Activated T-helper 1 cell treated with anti-CD3 and anti-CD28 coated beads, Interleukin-12 subunit alpha, Interleukin-12 subunit beta, Interleukin-2, Interleukin-4 antibody, amounts not matched to agents 30 ng/mL and 10 ng/mL and 1 ng/mL, durations not matched to agents 14 hours and 24 hours and 36 hours (primary cell): ENCODE measurements around the gene LEAP2. TPM values are rescaled to one million over a fixed set of nuclear protein-coding genes. Genes with fewer than 3 reads are reported as not detected.
"Not testable (repeated sequence)": the region's sequence is repeated elsewhere in the genome, so short reads cannot be mapped to it uniquely, and the experiment has no call there.

Experiments used
- DNase-seq: peaks from one replicate; pipeline ENCODE4 v3.0.0; 2021; ENCODE audit warnings: low spot score
- H3K27ac Mint-ChIP-seq: one replicate; pipeline ENCODE4 v1.8.0; 2021; ENCODE audit warnings: mild to moderate bottlenecking, mixed read lengths
- H3K27me3 Mint-ChIP-seq: one replicate; pipeline ENCODE4 v1.8.0; 2022; ENCODE audit warnings: mild to moderate bottlenecking, moderate library complexity, mixed read lengths; ENCODE audit not compliant: insufficient read depth
- H3K36me3 Mint-ChIP-seq: one replicate; pipeline ENCODE4 v1.8.0; 2021; ENCODE audit warnings: low read depth, mixed read lengths
- H3K4me1 Mint-ChIP-seq: one replicate; pipeline ENCODE4 v1.8.0; 2021; ENCODE audit warnings: low read depth, mixed read lengths
- H3K4me3 Mint-ChIP-seq: one replicate; pipeline ENCODE4 v1.8.0; 2021; ENCODE audit warnings: mild to moderate bottlenecking, moderate library complexity, mixed read lengths
- H3K9me3 Mint-ChIP-seq: one replicate; pipeline ENCODE4 v1.8.0; 2021; ENCODE audit warnings: mixed read lengths
- intact Hi-C: fragments of 100-400 bp; cut with micrococcal nuclease; formaldehyde crosslinking; loops from one replicate; pipeline ENCODE4 v1.15.1; 2024
- total RNA-seq: library from RNA; stranded (reverse); gene quantifications from 2 replicates; pipeline ENCODE4 v1.2.3, GENCODE V29; 2022

Gene LEAP2
- total RNA-seq, 1 donor from 2014 or later: 4.9 TPM

- no peak for DNase-seq
- Mint-ChIP-seq H3K9me3 (no peaks in the 10 kb centered on the region), H3K27me3 (peaks cover 6% of the 10 kb centered on the region), H3K27ac (no peak overlapping the region), H3K36me3 (no peaks in the 10 kb centered on the region), H3K4me3 (no peak overlapping the region), H3K4me1 (no peaks in the 10 kb centered on the region)
- intact Hi-C loops: no loop called here
Observed at GRCh38 chr5:132853790-132854189, 19.7 kb upstream of the LEAP2 start.

GRCh38 chr5:132854301-132854700 lies 19.2 kb upstream of the LEAP2 start:
- intact Hi-C loops: no loop called here
- no peaks in the 10 kb centered on the region for H3K36me3 Mint-ChIP-seq
- no peak overlapping the region for H3K27ac Mint-ChIP-seq
- no peak for DNase-seq
- no peak overlapping the region for H3K4me3 Mint-ChIP-seq
- H3K4me1 Mint-ChIP-seq: no peaks in the 10 kb centered on the region
- H3K9me3 Mint-ChIP-seq: no peaks in the 10 kb centered on the region
- H3K27me3 Mint-ChIP-seq: peaks cover 6% of the 10 kb centered on the region

- H3K27me3 Mint-ChIP-seq, H3K4me1 Mint-ChIP-seq, H3K9me3 Mint-ChIP-seq, H3K4me3 Mint-ChIP-seq, DNase-seq, intact Hi-C loops, H3K36me3 Mint-ChIP-seq, H3K27ac Mint-ChIP-seq: not testable (repeated sequence)
Observed at GRCh38 chr5:132854992-132855391, 18.5 kb upstream of the LEAP2 start.

- Mint-ChIP-seq H3K36me3 (no peaks in the 10 kb centered on the region), H3K4me3 (no peak overlapping the region), H3K9me3 (no peaks in the 10 kb centered on the region), H3K27ac (no peak overlapping the region), H3K27me3 (peaks cover 4% of the 10 kb centered on the region), H3K4me1 (peaks cover 6% of the 10 kb centered on the region)
- intact Hi-C loops: no loop called here
- DNase-seq: no peak
Observed at GRCh38 chr5:132856011-132856410, 17.5 kb upstream of the LEAP2 start.

GRCh38 chr5:132859889-132860437 lies 13.5 kb upstream of the LEAP2 start:
- no peak overlapping the region for H3K27ac Mint-ChIP-seq
- peaks cover 4% of the 10 kb centered on the region for H3K27me3 Mint-ChIP-seq
- no peak overlapping the region for H3K4me3 Mint-ChIP-seq
- no peak for DNase-seq
- intact Hi-C loops: no loop called here
- H3K36me3 Mint-ChIP-seq: no peaks in the 10 kb centered on the region
- H3K9me3 Mint-ChIP-seq: no peaks in the 10 kb centered on the region
- peaks cover 6% of the 10 kb centered on the region for H3K4me1 Mint-ChIP-seq

GRCh38 chr5:132860742-132861141 lies 12.7 kb upstream of the LEAP2 start:
- no peaks in the 10 kb centered on the region for H3K9me3 Mint-ChIP-seq
- peaks cover 4% of the 10 kb centered on the region for H3K27me3 Mint-ChIP-seq
- intact Hi-C loops: no loop called here
- H3K4me3 Mint-ChIP-seq: no peak overlapping the region
- peaks cover 13% of the 10 kb centered on the region for H3K4me1 Mint-ChIP-seq
- DNase-seq: no peak
- H3K27ac Mint-ChIP-seq: no peak overlapping the region
- H3K36me3 Mint-ChIP-seq: no peaks in the 10 kb centered on the region

- Mint-ChIP-seq H3K36me3 (peaks cover 21% of the 10 kb centered on the region), H3K4me1 (peaks cover 33% of the 10 kb centered on the region), H3K9me3 (no peaks in the 10 kb centered on the region), H3K4me3 (peak overlapping the region; percentile 95), H3K27ac (peak overlapping the region; percentile 99), H3K27me3 (no peaks in the 10 kb centered on the region)
- DNase-seq: no peak
- intact Hi-C loops: loop anchor here (1.0 to 5.0 kb wide), 14 partner anchors 17 to 1231 kb away; partner anchors contain the start of genes AFF4, KIF3A, P4HA2 and RAPGEF6
Observed at GRCh38 chr5:132865668-132866341, 7.7 kb upstream of the LEAP2 start.

GRCh38 chr5:132866342-132867045 lies 7.0 kb upstream of the LEAP2 start, which contains the start of the genes GDF9 and UQCRQ:
GDF9 (minus strand) TSS chr5:132866469; CDS start chr5:132864533, 1,936 bp downstream.
UQCRQ (plus strand) TSS chr5:132866642; CDS start chr5:132866882, 240 bp downstream.
- Mint-ChIP-seq H3K27ac (peak within 1 kb of the TSS; percentile 99), H3K36me3 (peaks cover 24% of the 10 kb centered on the region)
- intact Hi-C loops: loop anchor here (1.0 to 5.0 kb wide), 14 partner anchors 16 to 1232 kb away; partner anchors contain the start of genes AFF4, KIF3A, P4HA2 and RAPGEF6

GRCh38 chr5:132867046-132867451 lies 6.4 kb upstream of the LEAP2 start:
- intact Hi-C loops: loop anchor here (2.0 to 5.0 kb wide), 7 partner anchors 16 to 1232 kb away; partner anchors contain the start of genes P4HA2, RAPGEF6 and ZCCHC10
- Mint-ChIP-seq H3K27me3 (no peaks in the 10 kb centered on the region), H3K27ac (peak overlapping the region; percentile 99), H3K36me3 (peaks cover 24% of the 10 kb centered on the region), H3K9me3 (no peaks in the 10 kb centered on the region), H3K4me3 (peak overlapping the region; percentile 95), H3K4me1 (peaks cover 33% of the 10 kb centered on the region)
- no peak for DNase-seq

More at GRCh38 chr5:132866342-132867045, 7.0 kb upstream of the LEAP2 start, which contains the start of the genes GDF9 and UQCRQ:
- Mint-ChIP-seq H3K4me3 (peak within 1 kb of the TSS; percentile 95), H3K9me3 (no peaks in the 10 kb centered on the region), H3K27me3 (no peaks in the 10 kb centered on the region), H3K4me1 (peaks cover 33% of the 10 kb centered on the region)
- peak; percentile 93 for DNase-seq

- Mint-ChIP-seq H3K4me3 (peak overlapping the region; percentile 95), H3K4me1 (peaks cover 33% of the 10 kb centered on the region), H3K27me3 (no peaks in the 10 kb centered on the region), H3K9me3 (no peaks in the 10 kb centered on the region), H3K36me3 (peaks cover 32% of the 10 kb centered on the region), H3K27ac (no peak overlapping the region)
- DNase-seq: no peak
- intact Hi-C loops: loop anchor here (5.0 kb wide), 2 partner anchors 371 to 641 kb away; partner anchors contain the start of gene P4HA2
Observed at GRCh38 chr5:132868754-132869153, 4.7 kb upstream of the LEAP2 start.

- DNase-seq: no peak
- intact Hi-C loops: no loop called here
- no peaks in the 10 kb centered on the region for H3K9me3 Mint-ChIP-seq
- no peak overlapping the region for H3K4me3 Mint-ChIP-seq
- H3K36me3 Mint-ChIP-seq: peaks cover 35% of the 10 kb centered on the region
- no peaks in the 10 kb centered on the region for H3K27me3 Mint-ChIP-seq
- H3K4me1 Mint-ChIP-seq: peaks cover 26% of the 10 kb centered on the region
- no peak overlapping the region for H3K27ac Mint-ChIP-seq
Observed at GRCh38 chr5:132870801-132871200, 2.7 kb upstream of the LEAP2 start.

- Mint-ChIP-seq H3K4me3 (no peak overlapping the region), H3K27ac (no peak overlapping the region), H3K9me3 (no peaks in the 10 kb centered on the region), H3K27me3 (no peaks in the 10 kb centered on the region), H3K36me3 (peaks cover 33% of the 10 kb centered on the region), H3K4me1 (peaks cover 25% of the 10 kb centered on the region)
- no peak for DNase-seq
- intact Hi-C loops: no loop called here
Observed at GRCh38 chr5:132871459-132872284, 1.8 kb upstream of the LEAP2 start.
